ENCODE data around the gene MED22. TPM values are rescaled to one million over a fixed set of nuclear protein-coding genes. Genes with fewer than 3 reads are reported as not detected.

The MED22 gene
- total and polyA plus RNA-seq, 8 donors: 21.8 to 29.2 (median 26.3) TPM

DNA sequence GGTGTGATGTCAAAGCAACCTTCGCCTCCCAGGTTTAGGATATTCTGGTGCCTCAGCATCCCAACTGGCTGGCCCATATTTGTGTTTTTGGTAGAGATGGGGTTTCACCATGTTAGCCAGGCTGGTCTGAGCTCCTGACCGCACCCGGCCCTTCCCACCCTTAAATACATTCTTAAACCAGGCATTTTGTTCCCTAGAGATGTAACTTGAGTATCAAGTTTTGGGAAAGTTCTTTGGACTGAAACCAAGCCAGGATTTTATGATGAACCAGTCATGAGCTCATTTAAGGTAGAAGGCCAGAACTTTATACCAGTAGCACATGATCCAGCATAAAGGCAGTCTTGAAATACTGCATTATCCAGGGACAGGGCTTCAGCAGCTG, 3.6 kb upstream of the MED22 start:
- Histone ChIP-seq H3K4me1 (peaks cover 21 to 41% of the 10 kb centered on the region in 2 donors), H3K36me3 (peaks cover 0 to 52% of the 10 kb centered on the region in 2 donors), H3K9me3 (no peaks in the 10 kb centered on the region), H3K4me3 (no peak overlapping the region), H3K27me3 (no peaks in the 10 kb centered on the region), H3K27ac (no peak overlapping the region)
- ATAC-seq (no peak), DNase-seq (peak in 1 of 4 donors; percentile 4)
- TF ChIP-seq, protein P1, sequence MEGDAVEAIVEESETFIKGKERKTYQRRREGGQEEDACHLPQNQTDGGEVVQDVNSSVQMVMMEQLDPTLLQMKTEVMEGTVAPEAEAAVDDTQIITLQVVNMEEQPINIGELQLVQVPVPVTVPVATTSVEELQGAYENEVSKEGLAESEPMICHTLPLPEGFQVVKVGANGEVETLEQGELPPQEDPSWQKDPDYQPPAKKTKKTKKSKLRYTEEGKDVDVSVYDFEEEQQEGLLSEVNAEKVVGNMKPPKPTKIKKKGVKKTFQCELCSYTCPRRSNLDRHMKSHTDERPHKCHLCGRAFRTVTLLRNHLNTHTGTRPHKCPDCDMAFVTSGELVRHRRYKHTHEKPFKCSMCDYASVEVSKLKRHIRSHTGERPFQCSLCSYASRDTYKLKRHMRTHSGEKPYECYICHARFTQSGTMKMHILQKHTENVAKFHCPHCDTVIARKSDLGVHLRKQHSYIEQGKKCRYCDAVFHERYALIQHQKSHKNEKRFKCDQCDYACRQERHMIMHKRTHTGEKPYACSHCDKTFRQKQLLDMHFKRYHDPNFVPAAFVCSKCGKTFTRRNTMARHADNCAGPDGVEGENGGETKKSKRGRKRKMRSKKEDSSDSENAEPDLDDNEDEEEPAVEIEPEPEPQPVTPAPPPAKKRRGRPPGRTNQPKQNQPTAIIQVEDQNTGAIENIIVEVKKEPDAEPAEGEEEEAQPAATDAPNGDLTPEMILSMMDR (IDR thresholded peaks at IDR 0.05): no peak
- intact Hi-C loops (cut with DNase I): no loop called here

DNA sequence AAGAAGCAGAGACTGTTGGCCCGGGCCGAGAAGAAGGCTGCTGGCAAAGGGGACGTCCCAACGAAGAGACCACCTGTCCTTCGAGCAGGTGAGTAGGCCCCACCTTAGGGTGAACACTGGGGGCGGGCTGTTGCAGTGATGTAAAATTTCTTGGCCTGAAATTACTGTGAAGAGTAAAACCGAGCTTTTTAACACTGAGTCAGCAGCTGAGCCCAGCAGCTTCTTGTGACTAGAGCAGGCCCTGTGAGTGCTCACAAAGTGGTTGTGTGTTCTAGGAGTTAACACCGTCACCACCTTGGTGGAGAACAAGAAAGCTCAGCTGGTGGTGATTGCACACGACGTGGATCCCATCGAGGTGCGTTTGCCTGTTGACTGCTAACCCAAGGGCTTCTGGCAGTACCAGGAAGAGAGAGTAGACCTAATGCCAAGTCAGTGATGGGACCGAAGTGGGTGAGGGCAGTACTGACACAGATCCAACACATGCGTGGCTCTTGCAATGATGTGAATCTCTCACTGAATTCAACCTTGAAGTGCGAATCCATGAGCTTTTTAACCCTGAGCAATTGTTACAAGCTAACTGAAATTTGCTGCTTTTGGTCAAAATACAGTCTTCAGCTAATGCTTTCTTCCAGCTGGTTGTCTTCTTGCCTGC, 2.2 kb upstream of the MED22 start:
- H3K4me1 ChIP-seq: peaks cover 13 to 41% of the 10 kb centered on the region in 2 donors
- H3K4me3 ChIP-seq: peak overlapping the region in 1 of 2 donors; percentile 93
- TF ChIP-seq, protein P1 (IDR thresholded peaks at IDR 0.05): no peak
- H3K9me3 ChIP-seq: no peaks in the 10 kb centered on the region
- no peaks in the 10 kb centered on the region for H3K27me3 ChIP-seq
- intact Hi-C loops (cut with DNase I): no loop called here
- H3K36me3 ChIP-seq: peaks cover 0 to 62% of the 10 kb centered on the region in 2 donors
- peak in 1 of 4 donors; percentile 13 for DNase-seq
- ATAC-seq: no peak
- no peak overlapping the region for H3K27ac ChIP-seq

DNA sequence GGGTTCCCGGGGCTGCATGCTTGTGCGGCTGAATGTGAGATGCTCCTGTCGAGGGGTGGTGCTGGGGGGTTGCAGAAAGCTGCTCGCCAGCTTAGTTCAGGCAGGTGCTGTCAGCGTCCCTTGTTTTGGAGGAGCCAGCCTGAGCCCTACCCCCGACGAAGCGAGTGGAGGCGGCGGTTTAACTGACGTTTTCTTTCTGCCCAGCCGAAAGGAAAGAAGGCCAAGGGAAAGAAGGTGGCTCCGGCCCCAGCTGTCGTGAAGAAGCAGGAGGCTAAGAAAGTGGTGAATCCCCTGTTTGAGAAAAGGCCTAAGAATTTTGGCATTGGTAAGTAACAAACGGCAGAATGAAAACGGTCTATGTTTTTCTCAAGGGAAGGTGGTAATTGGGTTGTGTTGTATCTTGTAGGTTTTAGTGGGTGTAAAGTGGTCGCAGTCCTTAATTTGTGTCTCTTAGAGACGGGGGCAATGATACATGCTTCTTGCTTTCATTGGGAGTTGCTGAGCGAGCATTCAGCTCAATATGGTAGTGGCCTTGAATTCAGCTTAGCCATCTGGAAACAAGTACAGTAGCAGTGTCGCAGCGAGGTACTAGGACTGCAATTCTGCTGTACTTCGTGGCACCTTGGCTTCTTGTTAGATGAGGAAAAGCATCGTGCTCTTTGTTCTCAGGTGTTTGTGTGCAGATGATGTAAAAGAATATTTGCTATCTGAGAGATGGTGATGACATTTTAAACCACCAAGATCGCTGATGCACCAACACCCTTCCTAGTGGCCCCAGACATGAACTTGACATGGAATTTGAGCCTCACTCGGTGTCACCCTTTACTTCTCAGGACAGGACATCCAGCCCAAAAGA, 1.0 kb upstream of the MED22 start:
- TF ChIP-seq, protein P1 (IDR thresholded peaks at IDR 0.05): no peak

DNA sequence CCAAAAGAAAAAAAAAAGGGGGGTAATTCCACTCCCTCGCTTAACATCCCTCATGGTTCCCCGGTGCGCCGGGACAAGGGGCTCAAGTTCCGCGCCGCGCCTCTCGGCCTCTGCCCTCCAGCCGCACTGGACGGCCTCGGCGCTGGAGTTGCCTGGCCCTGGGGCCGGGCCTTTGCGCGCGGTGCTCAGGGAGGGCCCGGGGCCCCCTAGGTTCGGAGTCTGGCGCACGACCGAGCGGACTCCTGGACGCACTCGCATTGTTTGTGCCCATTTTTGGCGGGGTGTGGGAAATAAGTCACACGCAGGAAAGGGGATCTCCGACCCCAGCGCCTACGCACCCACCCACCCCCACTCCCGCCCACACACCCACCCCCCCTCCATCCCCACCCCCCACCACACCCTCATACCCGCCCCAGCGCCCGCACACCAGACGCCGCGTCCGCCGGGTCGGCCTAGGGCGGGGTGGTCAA, 381 bp downstream of the MED22 start:
- TF ChIP-seq, protein P1 (IDR thresholded peaks at IDR 0.05): no peak
- H3K36me3 ChIP-seq: peaks cover 0 to 73% of the 10 kb centered on the region in 2 donors
- H3K9me3 ChIP-seq: no peaks in the 10 kb centered on the region
- peaks cover 9 to 36% of the 10 kb centered on the region in 2 donors for H3K4me1 ChIP-seq
- peak overlapping the region; percentile 75 to 93 for H3K4me3 ChIP-seq
- intact Hi-C loops (cut with DNase I): no loop called here
- no peaks in the 10 kb centered on the region for H3K27me3 ChIP-seq
- peak in 2 of 4 donors; percentile 32 to 88 for DNase-seq
- peak; percentile 71 for ATAC-seq
- H3K27ac ChIP-seq: peak overlapping the region; percentile 84 to 94

More for the DNA sequence above, 1.0 kb upstream of the MED22 start:
- H3K27me3 ChIP-seq: no peaks in the 10 kb centered on the region
- no peaks in the 10 kb centered on the region for H3K9me3 ChIP-seq
- peak overlapping the region; percentile 84 to 94 for H3K27ac ChIP-seq
- DNase-seq (no peak), ATAC-seq (no peak)
- peaks cover 9 to 33% of the 10 kb centered on the region in 2 donors for H3K4me1 ChIP-seq
- intact Hi-C loops (cut with DNase I): no loop called here
- H3K36me3 ChIP-seq: peaks cover 0 to 73% of the 10 kb centered on the region in 2 donors
- peak overlapping the region; percentile 75 to 93 for H3K4me3 ChIP-seq
